ENCODE measurements around the gene C19orf44. TPM values are rescaled to one million over a fixed set of nuclear protein-coding genes. Genes with fewer than 3 reads are reported as not detected.
"Not testable (repeated sequence)": the region's sequence is repeated elsewhere in the genome, so short reads cannot be mapped to it uniquely, and the experiment has no call there.

The C19orf44 gene
- total RNA-seq, 1 donor from 2014 or later, result 5.3 TPM

GRCh38 chr19:16497837-16498236, 1.6 kb downstream of the C19orf44 start:
- H3K4me1 Mint-ChIP-seq (ENCODE audit: unreplicated experiment), result peaks cover 28% of the 10 kb centered on the region
- no peak for TF ChIP-seq CTCF (IDR thresholded peaks at IDR 0.05)

DNA sequence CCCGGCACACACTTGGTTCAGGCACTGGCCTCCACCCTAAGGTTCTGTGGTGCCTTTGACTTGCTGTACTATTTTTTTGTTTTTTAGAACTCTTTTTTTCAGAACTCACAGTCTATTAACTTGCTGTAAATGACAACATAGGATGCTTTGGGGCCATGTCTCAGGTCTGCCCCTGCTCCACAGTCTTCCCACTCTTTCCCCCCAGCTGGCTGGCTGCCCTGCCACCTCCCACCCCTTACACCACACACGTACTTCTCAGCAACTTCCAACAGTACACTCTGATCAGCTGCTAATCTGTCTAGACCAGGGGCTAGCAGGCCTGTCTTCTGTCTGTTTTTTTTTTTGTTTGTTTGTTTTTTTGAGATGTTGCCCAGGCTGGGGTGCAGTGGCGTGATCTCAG, 8.1 kb downstream of the C19orf44 start:
- Mint-ChIP-seq H3K4me3 (ENCODE audit: unreplicated experiment) (no peak overlapping the region), H3K4me1 (ENCODE audit: unreplicated experiment) (no peaks in the 10 kb centered on the region), H3K9me3 (ENCODE audit: unreplicated experiment) (no peaks in the 10 kb centered on the region), H3K27me3 (ENCODE audit: unreplicated experiment) (no peaks in the 10 kb centered on the region), H3K36me3 (ENCODE audit: unreplicated experiment) (peaks cover 7% of the 10 kb centered on the region), H3K27ac (ENCODE audit: unreplicated experiment) (no peak overlapping the region)
- DNase-seq (ENCODE audit: extremely low spot score, unreplicated experiment), result no peak
- no peak for TF ChIP-seq CTCF (IDR thresholded peaks at IDR 0.05)

More at GRCh38 chr19:16497837-16498236, 1.6 kb downstream of the C19orf44 start:
- Mint-ChIP-seq H3K27me3 (ENCODE audit: unreplicated experiment) (no peaks in the 10 kb centered on the region), H3K36me3 (ENCODE audit: unreplicated experiment) (peaks cover 7% of the 10 kb centered on the region), H3K9me3 (ENCODE audit: unreplicated experiment) (no peaks in the 10 kb centered on the region), H3K4me3 (ENCODE audit: unreplicated experiment) (peak overlapping the region; percentile 99), H3K27ac (ENCODE audit: unreplicated experiment) (no peak overlapping the region)
- DNase-seq (ENCODE audit: extremely low spot score, unreplicated experiment), result no peak

DNA sequence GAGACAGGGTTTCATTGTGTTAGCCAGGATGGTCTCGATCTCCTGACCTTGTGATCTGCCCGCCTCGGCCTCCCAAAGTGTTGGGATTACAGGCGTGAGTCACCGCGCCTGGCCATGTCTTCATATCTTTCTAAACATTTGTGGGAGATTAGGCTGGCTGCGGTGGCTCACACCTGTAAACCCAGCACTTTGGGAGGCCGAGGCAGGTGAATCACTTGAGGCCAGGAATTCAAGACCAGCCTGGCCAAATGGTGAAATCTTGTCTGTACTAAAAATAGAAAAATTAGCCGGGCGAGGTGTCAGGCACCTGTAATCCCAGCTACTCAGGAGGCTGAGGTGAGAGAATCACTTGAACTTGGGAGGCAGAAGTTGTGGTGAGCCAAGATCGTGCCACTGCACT, 10.0 kb downstream of the C19orf44 start:
- H3K36me3 Mint-ChIP-seq (ENCODE audit: unreplicated experiment); H3K4me1 Mint-ChIP-seq (ENCODE audit: unreplicated experiment); DNase-seq (ENCODE audit: extremely low spot score, unreplicated experiment); H3K27ac Mint-ChIP-seq (ENCODE audit: unreplicated experiment); H3K9me3 Mint-ChIP-seq (ENCODE audit: unreplicated experiment); H3K4me3 Mint-ChIP-seq (ENCODE audit: unreplicated experiment); H3K27me3 Mint-ChIP-seq (ENCODE audit: unreplicated experiment): not testable (repeated sequence)

DNA sequence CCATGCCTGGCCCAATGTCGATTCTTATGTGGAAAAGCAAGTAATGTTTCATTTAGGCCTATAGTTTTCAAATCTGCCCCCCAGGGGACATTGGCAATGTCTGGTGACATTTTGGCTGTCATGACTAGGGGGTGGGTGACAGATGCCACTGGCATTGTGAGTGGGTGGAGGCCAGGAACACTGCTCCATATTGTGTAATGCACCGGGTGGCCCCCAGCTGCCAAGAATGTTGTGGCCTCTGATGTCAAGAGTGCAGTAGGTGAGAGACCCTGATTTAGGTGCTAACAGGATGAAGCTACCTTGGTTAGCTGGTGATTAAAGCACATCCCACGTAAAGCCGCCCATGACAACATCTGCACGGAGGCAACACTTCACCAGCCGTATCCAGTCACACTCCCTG, 10.8 kb downstream of the C19orf44 start:
- H3K27me3 Mint-ChIP-seq (ENCODE audit: unreplicated experiment), result no peaks in the 10 kb centered on the region
- no peaks in the 10 kb centered on the region for H3K4me1 Mint-ChIP-seq (ENCODE audit: unreplicated experiment)
- DNase-seq (ENCODE audit: extremely low spot score, unreplicated experiment), result no peak

GRCh38 chr19:16508546-16508945, 12.4 kb downstream of the C19orf44 start:
- Mint-ChIP-seq H3K27me3 (ENCODE audit: unreplicated experiment) (no peaks in the 10 kb centered on the region), H3K4me3 (ENCODE audit: unreplicated experiment) (no peak overlapping the region), H3K36me3 (ENCODE audit: unreplicated experiment) (peaks cover 4% of the 10 kb centered on the region), H3K4me1 (ENCODE audit: unreplicated experiment) (no peaks in the 10 kb centered on the region), H3K9me3 (ENCODE audit: unreplicated experiment) (no peaks in the 10 kb centered on the region), H3K27ac (ENCODE audit: unreplicated experiment) (no peak overlapping the region)
- DNase-seq (ENCODE audit: extremely low spot score, unreplicated experiment), result no peak
- no peak for TF ChIP-seq CTCF (IDR thresholded peaks at IDR 0.05)

More for the DNA sequence above, 10.8 kb downstream of the C19orf44 start:
- Mint-ChIP-seq H3K4me3 (ENCODE audit: unreplicated experiment) (no peak overlapping the region), H3K9me3 (ENCODE audit: unreplicated experiment) (no peaks in the 10 kb centered on the region), H3K27ac (ENCODE audit: unreplicated experiment) (no peak overlapping the region), H3K36me3 (ENCODE audit: unreplicated experiment) (peaks cover 3% of the 10 kb centered on the region)
- TF ChIP-seq CTCF (IDR thresholded peaks at IDR 0.05), result no peak
